Limb (tissue), 2 donors: ENCODE data around the gene DDO.
A peak's percentile ranks its signal among the peaks of the same experiment; 100 is the strongest.

Source experiments
- DNase-seq, 2 donors: peaks; one replicate each; pipeline ENCODE4 v3.0.0-alpha.2; 2016; ENCODE audit errors: extremely low spot score in 2 of 2

DDO gene

DNA sequence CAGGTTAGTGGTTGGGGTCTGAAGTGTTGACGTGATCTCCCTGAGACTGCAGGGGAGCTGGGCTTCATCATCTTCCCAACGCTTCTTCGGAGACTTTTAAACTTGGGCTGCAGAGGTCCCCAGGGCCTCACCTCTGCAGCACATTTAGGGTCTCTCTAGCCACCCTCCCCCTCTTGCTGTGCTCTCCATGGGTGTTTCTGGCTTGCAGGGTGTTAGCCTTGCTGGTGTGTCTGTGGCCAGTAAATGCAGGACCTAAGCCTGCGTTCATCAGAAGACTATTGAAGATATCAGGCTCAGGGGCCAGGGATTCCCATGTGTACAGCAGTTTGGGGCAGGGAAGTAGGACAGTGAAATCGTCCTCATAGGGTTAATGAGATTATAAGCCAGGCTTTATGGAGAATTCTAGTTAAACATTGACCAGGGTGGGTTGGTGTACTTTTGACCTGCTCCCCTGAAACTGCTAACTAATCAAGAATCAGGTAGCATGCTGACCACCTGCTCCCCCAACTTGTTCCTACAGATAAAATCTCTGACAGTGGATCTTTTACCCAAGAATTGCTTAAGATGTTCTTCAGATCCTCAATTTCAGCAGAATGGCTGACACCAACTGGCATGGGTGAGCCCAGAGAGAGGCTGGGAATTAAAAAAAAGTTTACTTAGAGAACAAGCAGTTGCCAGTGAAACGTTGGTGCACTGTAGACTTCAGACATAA lies 3.8 kb upstream of the DDO start:
- no peak for DNase-seq

DNA sequence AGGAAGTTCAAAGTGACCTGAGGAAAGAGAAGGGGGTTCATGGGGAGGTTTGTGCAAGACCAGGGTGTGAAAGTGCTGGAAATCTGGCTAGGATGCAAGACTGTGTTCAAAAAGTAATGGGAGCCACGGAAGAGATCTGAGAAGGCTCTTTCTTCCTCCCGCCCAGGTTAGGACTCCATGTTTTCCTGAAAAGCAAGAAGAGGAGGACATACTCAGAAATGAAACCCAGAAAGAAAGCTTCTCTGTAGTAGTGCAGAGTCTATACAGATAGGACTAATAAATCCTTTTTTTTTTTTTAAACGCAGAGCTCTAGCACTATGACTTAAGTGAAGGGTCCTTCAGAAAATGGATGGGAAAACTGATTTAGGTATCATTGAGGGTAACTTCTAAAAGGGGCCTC lies 3.2 kb upstream of the DDO start:
- DNase-seq: no peak

DNA sequence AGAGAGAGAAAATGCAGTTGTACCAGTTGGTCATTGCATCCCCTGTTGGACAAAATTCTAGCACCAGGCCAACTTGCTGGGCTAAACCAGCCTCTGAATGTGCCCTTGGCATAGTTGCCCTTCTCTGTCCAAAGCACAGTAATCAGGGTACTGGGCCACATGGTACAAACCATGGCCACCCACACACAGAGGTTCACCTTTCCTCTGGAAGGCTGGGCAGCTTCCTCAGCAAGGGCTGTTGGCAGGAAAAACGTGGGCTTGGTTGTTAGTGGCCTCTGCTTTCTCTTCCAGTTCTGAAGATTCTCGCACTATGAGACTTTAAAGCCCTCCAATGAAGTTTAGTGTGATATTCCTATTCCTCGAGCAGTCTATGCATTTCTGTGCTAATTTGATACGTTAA lies 706 bp downstream of the DDO start:
- no peak for DNase-seq

DNA sequence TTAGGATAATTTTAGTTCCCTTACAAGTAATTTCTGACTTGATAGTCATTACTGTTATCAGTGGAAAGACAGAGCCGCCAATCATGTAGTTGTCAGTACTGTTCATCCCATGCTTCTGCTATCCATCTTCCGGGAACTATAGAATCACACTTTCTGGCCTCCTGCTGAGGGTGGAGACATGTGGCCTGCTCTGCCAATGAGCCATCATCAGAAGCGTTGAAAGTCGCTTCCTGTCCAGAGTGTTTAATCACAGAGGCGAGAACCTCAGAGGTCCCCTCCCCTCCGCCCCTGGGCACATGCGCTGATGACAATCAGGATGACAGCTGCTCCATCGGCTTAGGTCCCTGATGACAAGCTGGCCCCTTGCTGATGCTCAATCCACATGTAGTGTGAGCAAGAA lies 3.0 kb downstream of the DDO start:
- no peak for DNase-seq

DNA sequence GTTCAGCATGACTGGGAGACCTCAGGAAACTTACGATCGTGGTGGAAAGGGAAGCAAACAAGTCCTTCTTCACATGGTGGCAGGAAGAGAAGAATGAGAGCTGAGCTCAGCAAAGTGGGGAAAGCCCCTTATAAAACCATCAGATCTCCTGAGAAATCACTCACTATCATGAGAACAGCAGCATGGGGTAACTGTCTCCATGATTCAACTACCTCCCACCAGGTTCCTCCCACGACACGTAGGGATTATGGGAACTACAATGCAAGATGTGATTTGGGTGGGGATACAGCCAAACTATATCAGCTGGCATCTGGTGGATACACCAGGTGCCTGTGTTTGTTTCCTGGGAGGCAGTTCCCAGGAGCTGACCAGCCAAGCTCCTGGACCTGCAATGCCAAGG lies 4.9 kb downstream of the DDO start:
- DNase-seq: no peak

DNA sequence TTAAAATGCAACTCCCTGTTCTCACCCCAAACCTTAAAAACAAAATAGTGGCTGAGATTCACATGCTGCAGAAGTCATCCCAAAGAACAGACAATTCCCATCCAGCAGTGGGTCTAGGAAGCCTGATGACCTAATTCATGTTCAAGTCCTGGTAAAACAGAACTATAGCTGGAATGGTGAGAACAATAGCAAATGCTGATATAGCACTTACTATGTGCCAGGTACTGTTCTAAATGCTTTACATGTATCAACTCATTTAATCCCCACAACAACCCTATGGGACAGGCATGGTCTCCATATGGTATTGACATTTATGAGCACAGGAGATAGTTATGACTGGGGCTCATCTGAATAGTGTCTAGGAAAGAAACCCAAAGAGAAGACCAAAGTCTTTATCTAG lies 5.6 kb downstream of the DDO start:
- DNase-seq: no peak

DNA sequence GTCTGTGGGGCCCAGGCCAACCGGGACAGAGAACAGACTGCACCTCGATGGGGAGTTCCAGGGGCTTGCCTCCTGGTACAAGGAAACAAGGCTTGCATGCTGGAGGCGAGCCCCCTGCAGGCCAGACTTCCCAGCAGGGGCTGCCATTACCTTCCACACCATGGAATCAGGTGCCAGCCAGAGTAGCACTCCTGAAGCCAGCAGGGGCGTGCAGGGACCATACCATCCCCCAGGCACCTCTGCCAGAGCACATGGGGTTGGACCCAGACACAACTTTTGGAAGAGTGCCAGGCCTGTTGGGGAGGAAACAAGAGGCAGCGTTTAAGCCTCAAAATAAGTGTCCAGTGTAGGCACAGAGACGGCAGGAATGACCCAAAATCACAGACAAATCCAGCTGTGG lies 6.5 kb downstream of the DDO start:
- DNase-seq: no peak

DNA sequence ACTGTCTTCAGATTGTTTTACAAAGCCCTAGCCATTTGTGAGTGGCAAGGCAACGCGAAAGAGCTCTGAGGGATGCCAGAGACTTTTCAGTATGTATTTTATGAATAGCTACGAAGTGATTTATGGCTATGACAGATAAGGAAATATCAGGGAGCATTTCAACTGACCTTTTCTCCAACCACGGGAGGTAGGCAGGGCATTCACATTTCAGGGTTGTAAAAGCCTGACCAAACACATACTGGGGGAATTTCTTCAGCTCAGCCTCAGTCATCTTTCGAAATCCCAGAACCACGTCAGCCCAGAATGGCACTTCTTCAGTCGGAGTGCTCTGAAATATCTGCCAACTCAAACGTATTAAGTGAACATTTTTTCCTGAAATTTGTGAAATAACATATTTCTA lies 10.8 kb downstream of the DDO start:
- DNase-seq: no peak

DNA sequence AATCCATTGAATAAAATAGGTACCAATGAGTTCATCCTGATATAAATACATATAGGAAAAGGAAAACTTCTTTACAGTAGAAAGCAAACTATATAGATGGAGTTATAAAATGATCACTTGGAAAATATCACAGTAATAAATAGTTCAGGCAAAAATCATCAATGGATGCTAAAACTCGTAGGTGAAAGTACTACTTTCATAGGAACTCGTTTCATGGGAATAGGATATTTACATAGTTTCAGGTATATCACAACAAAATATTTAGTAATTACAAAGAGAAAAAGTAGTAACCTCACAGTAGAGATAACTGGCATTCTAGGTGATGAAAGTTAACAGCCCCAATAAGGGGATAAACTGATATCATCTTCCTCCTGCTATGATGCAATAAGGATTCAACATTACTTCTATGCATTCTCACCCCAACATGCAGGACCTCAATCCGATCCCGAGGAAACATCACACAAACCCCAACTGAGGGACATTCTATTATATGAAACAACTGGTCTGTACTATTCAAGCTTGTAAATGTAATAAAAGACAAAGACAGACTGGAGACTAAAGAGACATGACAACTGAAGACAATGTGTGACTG lies 13.7 kb downstream of the DDO start:
- no peak for DNase-seq

DNA sequence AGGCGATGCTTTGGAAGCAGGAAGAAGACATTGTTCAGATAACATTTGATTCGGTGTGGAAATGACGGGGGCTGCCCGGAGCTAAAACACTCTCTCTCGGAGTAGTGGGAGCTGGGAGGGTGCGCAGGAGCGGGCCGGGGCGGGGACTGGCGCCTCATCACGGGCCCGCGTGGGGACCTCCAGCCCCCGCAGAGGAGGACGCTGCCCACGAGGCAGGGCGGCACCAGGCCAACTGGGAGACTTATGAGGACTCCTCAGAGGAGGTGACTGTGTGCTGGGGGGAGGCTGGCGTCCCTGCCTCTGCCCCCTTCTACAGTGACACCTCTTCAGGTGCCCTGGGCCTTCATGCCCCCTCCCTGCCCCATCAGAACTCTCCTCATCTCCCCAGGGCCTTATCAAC lies 15.2 kb downstream of the DDO start:
- DNase-seq: no peak

DNA sequence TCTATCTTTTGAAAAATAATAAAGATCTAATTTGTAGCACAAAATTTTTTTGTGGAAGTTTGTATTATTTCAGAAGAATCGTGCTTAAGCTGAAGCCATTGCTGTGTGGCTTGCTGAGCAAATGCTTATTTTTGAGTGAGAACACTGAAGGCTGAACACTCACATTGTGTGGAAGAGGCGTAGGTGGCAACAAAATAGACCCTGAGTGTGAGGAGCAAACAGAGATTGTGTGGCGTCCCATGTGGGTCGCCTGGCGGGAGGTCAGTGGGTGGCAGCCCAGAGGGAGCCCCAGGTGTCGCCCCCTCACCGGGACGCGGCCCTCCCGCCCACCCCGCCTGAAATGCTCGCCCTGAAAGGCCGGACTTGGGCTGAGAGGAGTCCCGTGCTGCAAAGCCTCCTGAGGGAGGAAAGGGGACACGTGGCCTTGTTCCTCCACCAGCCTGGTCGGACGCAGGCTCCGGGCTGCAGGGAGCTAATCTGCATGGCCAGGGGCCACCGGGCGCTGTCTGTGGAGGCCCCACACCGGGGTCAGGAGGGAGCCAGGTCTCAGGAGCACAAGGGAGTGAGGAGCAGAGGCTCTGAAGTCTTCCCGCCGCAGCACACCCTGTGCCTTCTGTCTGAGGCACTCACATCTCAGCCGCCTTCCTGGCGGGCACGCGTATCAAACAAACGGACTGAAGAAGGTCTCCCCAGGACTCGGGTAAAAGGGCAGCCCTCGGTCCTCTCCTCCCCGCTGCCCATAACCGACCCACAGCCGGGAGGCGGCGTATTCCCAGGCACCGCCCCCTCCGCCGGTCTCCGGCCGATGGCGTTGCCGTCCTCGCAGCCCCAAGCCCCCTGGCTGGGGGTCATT lies 15.9 kb downstream of the DDO start:
- DNase-seq: peak in 1 of 2 donors; percentile 49

DNA sequence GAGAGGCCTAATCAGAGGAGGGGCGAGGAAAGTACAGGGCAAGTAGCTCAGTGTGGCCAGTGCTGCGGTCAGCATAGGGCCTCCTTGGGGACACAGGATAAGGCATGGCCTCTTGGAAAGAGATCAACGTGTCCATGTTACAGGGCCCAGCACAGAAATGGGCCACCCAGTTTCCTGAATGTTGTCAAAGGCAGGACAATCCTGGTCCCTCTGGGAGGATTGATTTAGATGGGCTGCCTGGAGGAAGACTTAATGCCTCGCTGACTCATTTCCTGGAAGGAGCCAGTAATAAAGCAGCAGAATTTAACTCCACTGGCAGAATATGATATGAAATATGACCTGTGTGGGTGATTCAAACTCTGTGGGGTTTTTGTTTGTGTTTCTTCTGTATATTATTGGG lies 16.6 kb downstream of the DDO start:
- DNase-seq: no peak

DNA sequence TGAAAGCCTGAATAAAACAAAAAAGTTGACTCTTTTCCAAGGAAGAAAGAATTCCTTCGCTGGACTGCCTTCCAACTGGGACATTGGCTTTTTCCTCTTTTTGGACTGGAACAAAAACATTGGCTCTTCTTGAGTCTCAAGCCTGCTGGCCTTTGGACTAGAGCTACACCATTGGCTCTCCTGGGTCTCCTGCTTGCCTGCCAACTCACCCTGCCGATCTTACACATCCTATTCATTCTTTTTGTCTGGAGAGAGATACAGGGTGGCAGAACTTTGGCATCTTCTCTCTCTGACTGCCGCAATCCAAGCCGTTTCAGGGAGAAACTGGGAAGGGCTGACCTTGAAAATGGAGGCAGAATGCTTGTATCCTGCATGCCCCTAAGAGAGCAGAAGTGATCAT lies 20.2 kb downstream of the DDO start:
- DNase-seq: no peak

DNA sequence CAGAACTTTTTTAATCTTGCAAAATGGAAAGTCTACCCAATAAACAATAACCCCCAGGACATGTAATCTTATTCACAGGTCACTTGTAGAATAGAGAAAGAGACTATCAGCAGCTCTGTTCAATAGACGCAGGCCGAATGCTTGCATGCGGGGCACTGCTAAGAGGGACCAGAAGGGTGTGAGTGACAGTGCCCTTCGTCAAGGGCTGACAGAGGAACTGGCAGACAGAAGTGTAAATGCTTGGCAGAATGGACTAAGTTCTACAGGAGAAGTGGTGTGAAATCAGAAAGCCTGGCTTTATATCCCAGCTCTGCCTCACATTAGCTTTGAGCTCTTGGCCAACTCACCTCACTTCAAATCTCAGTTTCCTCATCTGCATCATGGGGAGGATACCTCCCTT lies 21.0 kb downstream of the DDO start:
- no peak for DNase-seq

DNA sequence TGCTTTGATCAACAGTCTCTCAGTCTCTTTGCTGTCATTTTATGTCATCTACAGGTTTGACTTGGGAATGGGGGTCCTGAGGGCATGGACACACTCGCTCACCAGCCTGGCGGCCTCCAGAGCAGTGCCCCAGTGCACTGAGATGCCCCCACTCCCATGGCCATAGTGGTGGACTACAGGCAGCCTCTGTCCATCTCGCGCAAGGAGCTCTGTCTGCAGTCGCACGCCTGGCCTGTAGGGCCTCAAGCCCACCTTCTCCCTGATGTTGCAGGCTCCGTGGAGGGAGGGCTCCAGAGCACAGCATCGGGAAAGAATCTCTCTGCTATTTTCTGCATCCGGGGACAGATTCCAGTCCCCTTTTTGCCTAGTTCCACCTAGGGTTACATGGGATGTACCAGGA lies 22.6 kb downstream of the DDO start:
- DNase-seq: no peak

DNA sequence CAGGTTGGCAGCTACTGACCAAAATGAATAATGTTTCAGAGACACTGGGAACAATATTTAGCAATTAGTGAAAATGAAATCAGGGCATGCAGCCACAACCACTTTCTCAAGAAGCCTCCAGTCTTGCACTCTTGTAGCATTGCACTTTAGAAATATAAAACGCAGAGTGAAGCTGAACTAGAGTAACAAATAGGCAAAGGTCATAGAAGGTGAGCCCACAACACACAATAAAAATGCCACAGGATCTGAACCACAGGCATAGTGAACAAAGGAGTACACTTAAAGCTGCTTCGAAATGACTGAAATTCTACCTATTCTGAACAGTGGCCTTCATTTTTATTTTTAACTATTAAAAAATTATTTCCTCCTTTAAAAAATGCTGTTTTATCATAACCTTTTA lies 25.0 kb downstream of the DDO start:
- no peak for DNase-seq

DNA sequence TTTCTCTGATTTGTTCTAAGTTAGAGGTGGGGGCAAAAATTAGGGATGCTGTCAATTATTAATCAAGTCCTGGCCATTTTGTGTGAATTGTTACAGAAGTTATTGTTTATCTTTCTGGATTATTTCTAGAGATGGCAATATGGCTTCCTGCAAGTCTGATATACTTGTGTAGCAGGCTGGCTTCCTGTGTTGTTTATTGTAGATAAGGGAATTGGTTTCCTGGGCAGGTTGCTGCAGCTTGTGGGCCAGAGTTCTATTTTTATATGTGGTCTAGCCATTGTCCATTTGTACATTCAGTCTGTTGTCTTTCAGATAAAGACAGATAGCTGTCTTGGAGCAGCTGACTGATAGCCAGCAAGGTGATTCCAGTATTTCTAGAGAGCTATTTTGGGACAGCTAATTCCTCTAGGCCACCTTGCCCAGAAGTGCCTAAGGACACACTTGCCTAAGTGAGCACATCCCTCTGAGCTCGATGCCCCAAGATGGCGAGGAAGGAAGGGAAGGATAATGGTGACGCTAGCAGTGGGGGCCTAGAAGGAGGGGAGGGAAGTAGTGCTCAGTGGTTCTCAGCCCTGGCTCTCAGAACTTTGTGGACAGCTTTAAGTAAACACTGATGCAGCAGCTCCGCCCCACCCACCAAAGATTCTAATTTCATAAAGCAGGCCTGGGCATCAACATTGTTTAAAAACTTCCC lies 25.5 kb downstream of the DDO start:
- DNase-seq: no peak

DNA sequence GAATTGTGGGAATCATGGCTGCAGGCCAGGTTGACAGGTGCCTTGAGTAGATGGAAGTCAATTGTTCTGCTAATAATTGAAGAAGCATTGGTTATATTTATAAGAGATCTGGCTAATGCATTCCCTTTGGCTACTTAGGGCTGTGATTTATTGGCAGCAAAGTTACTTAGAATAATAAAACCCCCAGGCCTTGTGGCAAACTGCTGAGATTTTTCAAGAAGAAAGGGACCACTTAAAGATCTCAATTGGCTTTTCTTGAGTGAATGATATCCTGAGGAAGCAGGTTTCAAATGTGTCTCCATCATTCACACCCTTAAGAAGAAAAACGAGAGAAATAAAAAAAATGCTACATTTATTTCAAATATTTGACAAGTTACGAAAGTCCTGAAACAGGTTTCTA lies 27.4 kb downstream of the DDO start:
- no peak for DNase-seq

DNA sequence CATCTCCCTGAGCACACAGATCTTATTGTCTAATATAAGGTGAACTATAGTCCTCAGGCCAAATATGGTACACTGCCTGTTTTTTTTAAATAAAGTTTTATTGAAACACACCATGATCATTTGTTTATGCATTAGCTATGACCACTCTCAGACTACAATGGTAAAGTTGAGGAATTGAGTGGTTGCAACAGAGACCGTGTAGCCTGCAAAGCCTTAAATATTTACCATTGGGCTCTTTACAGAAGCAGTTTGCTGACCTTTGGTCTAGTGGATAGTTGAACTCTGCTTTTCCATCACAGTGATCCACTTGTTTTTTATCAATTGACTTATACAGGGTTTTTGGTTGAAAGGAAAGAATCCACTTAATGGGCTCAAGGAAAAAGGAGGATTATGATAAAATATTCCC lies 29.9 kb downstream of the DDO start:
- no peak for DNase-seq

DNA sequence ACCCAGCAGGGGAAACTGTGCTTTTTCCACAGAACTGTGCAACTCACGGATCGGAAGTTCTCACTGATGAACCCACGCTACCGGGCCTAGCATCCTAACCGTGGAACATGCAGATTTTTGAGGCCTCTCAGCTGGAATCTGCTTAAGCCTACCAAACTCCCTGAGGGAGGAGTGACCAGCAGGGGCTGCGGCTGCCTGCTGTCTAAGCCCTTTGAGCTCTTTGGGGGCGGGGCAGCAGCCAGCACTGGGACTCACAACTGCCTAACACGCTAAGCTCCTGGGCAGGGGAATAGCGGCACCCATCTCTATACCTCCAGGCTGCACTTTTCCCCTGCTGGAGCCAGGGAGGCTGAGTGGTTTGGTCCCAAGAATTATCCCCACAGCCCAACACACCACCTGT lies 36.8 kb downstream of the DDO start:
- no peak for DNase-seq

DNA sequence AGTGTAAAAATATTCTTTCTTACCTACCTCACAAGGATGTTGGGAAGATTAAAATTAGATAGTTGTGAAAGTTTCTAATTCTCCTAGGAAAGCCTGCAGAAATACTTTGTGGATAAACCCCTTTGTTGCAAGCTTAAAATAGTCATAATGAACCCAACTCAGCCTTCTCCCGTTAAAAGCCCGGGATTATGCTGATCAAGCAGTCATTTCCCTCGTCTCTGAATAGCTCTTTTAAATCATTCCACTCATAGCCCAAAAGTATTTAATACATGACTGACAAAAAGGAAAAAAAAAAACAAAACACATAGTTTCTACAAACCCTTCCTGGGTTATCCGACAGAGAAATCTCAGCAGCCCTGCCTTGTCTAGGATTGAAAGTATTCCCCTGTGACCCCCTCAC lies 46.3 kb downstream of the DDO start:
- no peak for DNase-seq

DNA sequence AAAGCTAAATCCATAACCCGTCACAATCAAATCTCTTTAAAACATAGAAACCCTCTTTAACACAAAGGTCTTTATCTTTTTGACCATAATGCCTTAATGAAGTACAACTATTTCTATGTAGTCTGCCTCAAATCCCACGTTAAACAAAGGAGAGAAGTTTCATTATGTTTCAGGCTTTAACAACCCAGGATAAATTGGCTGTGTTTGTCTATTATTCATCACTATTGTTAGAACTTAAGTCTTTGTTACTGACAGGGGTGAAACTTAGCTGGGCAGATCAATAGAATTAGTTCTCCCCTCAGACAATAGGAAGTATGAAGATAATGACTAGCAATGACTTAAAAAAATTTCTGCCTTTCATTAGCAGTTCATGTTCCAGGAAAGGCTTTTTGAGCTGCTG lies 47.1 kb downstream of the DDO start:
- DNase-seq: no peak
